HG03342 (cell line): ENCODE results near the gene KCNT1.

Experiments
- ATAC-seq: cut with Tn5 transposase; IDR thresholded peaks from one replicate; pipeline ENCODE4 v1.9.1; 2021; ENCODE audit warnings: mild to moderate bottlenecking, moderate library complexity; ENCODE audit not compliant: unreplicated experiment

The KCNT1 gene

DNA sequence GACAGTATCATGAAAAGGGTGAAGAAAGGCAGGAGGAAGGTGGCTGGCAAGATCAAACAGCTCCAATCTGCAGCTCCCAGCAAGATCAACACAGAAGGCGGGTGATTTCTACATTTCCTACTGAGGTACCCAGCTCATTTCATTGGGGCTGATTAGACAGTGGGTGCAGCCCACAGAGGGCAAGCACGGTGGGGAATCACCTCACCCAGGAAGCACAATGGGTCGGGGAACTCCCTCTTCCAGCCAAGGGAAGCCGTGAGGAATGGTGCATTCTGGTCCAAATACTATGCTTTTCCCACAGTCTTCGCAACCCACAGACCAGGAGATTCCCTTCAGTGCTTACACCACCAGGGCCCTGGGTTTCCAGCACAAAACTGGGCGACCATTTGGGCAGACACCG lies 138.6 kb downstream of the KCNT1 start:
- ATAC-seq: no peak
